T-cell (primary cell): ENCODE results near the gene RTN1. TPM values are rescaled to one million over a fixed set of nuclear protein-coding genes. Genes with fewer than 3 reads are reported as not detected.

Experiments used
- ATAC-seq, 4 experiments: fragments of 200-7000 bp in 3 of 4; fragments of 150-1000 bp in 1 of 4; cut with Tn5 transposase; replicated peaks in 1 of 4; 1 replicate in 3 of 4; 2 replicates in 1 of 4; pipeline ENCODE4 v1.10.0; 2021; ENCODE audit warnings: moderate library complexity in 3 of 4, mild to moderate bottlenecking in 2 of 4, moderate number of reproducible peaks in 1 of 4
- CTCF ChIA-PET, 2 donors: fragments of 300-600 bp; sonication (Branson Sonifier 250); formaldehyde crosslinking; loops; one replicate each; lab custom pipeline; 2022; ENCODE audit warnings: antibody characterized with exemption in 2 of 2; lab: Charles Lee
- POLR2A ChIA-PET, 2 donors: fragments of 300-600 bp; sonication (Branson Sonifier 250); formaldehyde crosslinking; loops; one replicate each; lab custom pipeline; 2022; ENCODE audit warnings: antibody characterized with exemption in 2 of 2; lab: Charles Lee
- DNase-seq, 35 experiments: peaks; one replicate each; pipeline versions ENCODE4 v3.0.0 to v3.0.0-alpha.2; 2013 to 2023
- H3K27ac ChIP-seq: one replicate; pipeline ENCODE4 v1.5.1; 2013; ENCODE audit warnings: low read length
- H3K27me3 ChIP-seq, 2 experiments: replicated peaks in 1 of 2; 1 replicate in 1 of 2; 2 replicates in 1 of 2; pipeline versions ENCODE4 v1.6.1 to v1.7.0; 2013; ENCODE audit warnings: low read length in 1 of 2, mixed read lengths in 1 of 2; ENCODE audit not compliant: control insufficient read depth in 2 of 2, insufficient read depth in 2 of 2; ENCODE audit errors: extremely low read depth in 1 of 2
- H3K36me3 ChIP-seq, 2 donors: 1 replicate in 1 of 2; 2 replicates in 1 of 2; pipeline versions ENCODE4 v1.6.1 to v1.7.0; 2013; ENCODE audit warnings: low read length in 1 of 2; ENCODE audit not compliant: control insufficient read depth in 2 of 2, insufficient read depth in 1 of 2; ENCODE audit errors: extremely low read depth in 1 of 2
- H3K4me1 ChIP-seq, 2 experiments: 1 replicate in 1 of 2; 2 replicates in 1 of 2; pipeline versions ENCODE4 v1.6.1 to v1.7.0; 2013; ENCODE audit warnings: low read length in 2 of 2, mixed read lengths in 1 of 2; ENCODE audit not compliant: insufficient read depth in 2 of 2, control insufficient read depth in 1 of 2; ENCODE audit errors: extremely low read depth in 1 of 2
- H3K4me3 ChIP-seq, 2 donors: 1 replicate in 1 of 2; 2 replicates in 1 of 2; pipeline versions ENCODE4 v1.5.1 to v1.7.0; 2013; ENCODE audit warnings: mild to moderate bottlenecking in 2 of 2, low read length in 1 of 2, moderate library complexity in 1 of 2; ENCODE audit not compliant: control insufficient read depth in 1 of 2; ENCODE audit errors: extremely low read depth in 1 of 2
- H3K9me3 ChIP-seq: 2 replicates; pipeline ENCODE4 v1.7.0; 2013
- H3K27ac Mint-ChIP-seq, 2 donors: one replicate each; pipeline ENCODE4 v1.8.0; 2020 to 2021; ENCODE audit warnings: mild to moderate bottlenecking in 2 of 2, mixed read lengths in 2 of 2
- H3K27me3 Mint-ChIP-seq, 2 donors: one replicate each; pipeline ENCODE4 v1.8.0; 2021 to 2022; ENCODE audit warnings: mixed read lengths in 2 of 2
- H3K36me3 Mint-ChIP-seq: one replicate; pipeline ENCODE4 v1.8.0; 2021; ENCODE audit warnings: mixed read lengths
- H3K4me1 Mint-ChIP-seq, 3 donors: one replicate each; pipeline ENCODE4 v1.8.0; 2020 to 2022; ENCODE audit warnings: mixed read lengths in 3 of 3, mild to moderate bottlenecking in 1 of 3
- H3K4me3 Mint-ChIP-seq, 3 donors: one replicate each; pipeline ENCODE4 v1.8.0; 2020 to 2022; ENCODE audit warnings: mild to moderate bottlenecking in 3 of 3, mixed read lengths in 3 of 3, moderate library complexity in 3 of 3
- H3K9me3 Mint-ChIP-seq, 3 donors: one replicate each; pipeline ENCODE4 v1.8.0; 2020 to 2022; ENCODE audit warnings: mixed read lengths in 3 of 3
- WGBS: methylation state at CpG from one replicate; pipeline ENCODE4 v1.1.5; 2013; ENCODE audit warnings: missing lambda C conversion rate; ENCODE audit not compliant: insufficient coverage; 5-methylcytosine and 5-hydroxymethylcytosine counted together
- total RNA-seq, 35 experiments: library from RNA in 6 of 35; stranded (reverse) in 6 of 35; fragments of 120-200 nt in 1 of 35; gene quantifications; one replicate each; pipeline versions ENCODE4 v1.2.1 to v1.2.4 and lab custom pipeline; 2013 to 2026

Gene RTN1
- total RNA-seq, 5 donors from 2014 or later (not counting 1 experiment from before 2014, with no cell fraction given) = 0.25 TPM; not detected in 4

- H3K9me3 ChIP-seq = no peaks in the 10 kb centered on the region
- Mint-ChIP-seq H3K4me3 (no peak overlapping the region), H3K27ac (no peak overlapping the region), H3K9me3 (no peaks in the 10 kb centered on the region), H3K36me3 (no peaks in the 10 kb centered on the region), H3K27me3 (peaks cover 3 to 7% of the 10 kb centered on the region in 2 donors), H3K4me1 (no peaks in the 10 kb centered on the region)
- no peak overlapping the region for H3K27ac ChIP-seq
- no peaks in the 10 kb centered on the region for H3K36me3 ChIP-seq
- ATAC-seq (no peak), DNase-seq (no peak)
- POLR2A ChIA-PET = no interaction called here
- no peaks in the 10 kb centered on the region for H3K4me1 ChIP-seq
- no CpG with 5 or more reads among the region's 2 CpGs for WGBS
- H3K4me3 ChIP-seq = no peak overlapping the region
- H3K27me3 ChIP-seq = no peaks in the 10 kb centered on the region
- CTCF ChIA-PET = no interaction called here
Measured at GRCh38 chr14:59846595-59846994, 24.0 kb downstream of the RTN1 start.

GRCh38 chr14:59845245-59845644 lies 25.3 kb downstream of the RTN1 start:
- Mint-ChIP-seq H3K27ac (no peak overlapping the region), H3K27me3 (peaks cover 3 to 10% of the 10 kb centered on the region in 2 donors), H3K4me3 (no peak overlapping the region), H3K9me3 (no peaks in the 10 kb centered on the region), H3K4me1 (no peaks in the 10 kb centered on the region), H3K36me3 (no peaks in the 10 kb centered on the region)
- POLR2A ChIA-PET = no interaction called here
- Histone ChIP-seq H3K4me3 (no peak overlapping the region), H3K4me1 (no peaks in the 10 kb centered on the region), H3K9me3 (no peaks in the 10 kb centered on the region), H3K27ac (no peak overlapping the region), H3K36me3 (no peaks in the 10 kb centered on the region), H3K27me3 (no peaks in the 10 kb centered on the region)
- CTCF ChIA-PET = interaction anchor here in 1 of 2 donors (0.5 kb wide), 1 partner anchor 272 kb away, joined by 3 read pairs; no protein-coding TSS in a partner anchor
- DNase-seq (no peak), ATAC-seq (no peak)
- 64% methylated on average over 2 of the region's 3 CpGs for WGBS

GRCh38 chr14:59844186-59844812 lies 26.3 kb downstream of the RTN1 start:
- no peak for ATAC-seq
- Mint-ChIP-seq H3K27me3 (peaks cover 7 to 9% of the 10 kb centered on the region in 2 donors), H3K36me3 (no peaks in the 10 kb centered on the region), H3K27ac (no peak overlapping the region), H3K4me3 (no peak overlapping the region), H3K4me1 (no peaks in the 10 kb centered on the region), H3K9me3 (no peaks in the 10 kb centered on the region)
- CTCF ChIA-PET = no interaction called here
- DNase-seq = no peak
- Histone ChIP-seq H3K4me3 (no peak overlapping the region), H3K27ac (no peak overlapping the region), H3K4me1 (no peaks in the 10 kb centered on the region), H3K36me3 (no peaks in the 10 kb centered on the region), H3K9me3 (no peaks in the 10 kb centered on the region), H3K27me3 (no peaks in the 10 kb centered on the region)
- 100% methylated on average over 4 of the region's 8 CpGs for WGBS
- POLR2A ChIA-PET = no interaction called here

- 40% methylated on average over 1 of the region's 3 CpGs for WGBS
- H3K36me3 Mint-ChIP-seq = no peaks in the 10 kb centered on the region
Measured at GRCh38 chr14:59836116-59836515, 34.5 kb downstream of the RTN1 start.

GRCh38 chr14:59832653-59833294 lies 37.8 kb downstream of the RTN1 start:
- H3K27me3 ChIP-seq = no peaks in the 10 kb centered on the region
- no peak overlapping the region for H3K27ac Mint-ChIP-seq
- ATAC-seq (no peak), DNase-seq (no peak)
- CTCF ChIA-PET = no interaction called here
- no peaks in the 10 kb centered on the region for H3K36me3 ChIP-seq
- POLR2A ChIA-PET = no interaction called here
- H3K27ac ChIP-seq = no peak overlapping the region
- H3K36me3 Mint-ChIP-seq = no peaks in the 10 kb centered on the region
- no CpG with 5 or more reads among the region's 2 CpGs for WGBS
- no peak overlapping the region for H3K4me3 Mint-ChIP-seq
- H3K4me1 Mint-ChIP-seq = no peaks in the 10 kb centered on the region
- H3K9me3 Mint-ChIP-seq = no peaks in the 10 kb centered on the region
- H3K4me3 ChIP-seq = no peak overlapping the region
- no peaks in the 10 kb centered on the region for H3K9me3 ChIP-seq
- H3K4me1 ChIP-seq = no peaks in the 10 kb centered on the region
- H3K27me3 Mint-ChIP-seq = peaks cover 13 to 30% of the 10 kb centered on the region in 2 donors

More at GRCh38 chr14:59836116-59836515, 34.5 kb downstream of the RTN1 start:
- H3K4me1 ChIP-seq = no peaks in the 10 kb centered on the region
- ChIA-PET CTCF (interaction anchor here in 1 of 2 donors (0.6 kb wide), 1 partner anchor 103 kb away, joined by 5 read pairs; no protein-coding TSS in a partner anchor), POLR2A (no interaction called here)
- Mint-ChIP-seq H3K27ac (no peak overlapping the region), H3K4me1 (no peaks in the 10 kb centered on the region), H3K27me3 (peaks cover 20 to 23% of the 10 kb centered on the region in 2 donors), H3K9me3 (no peaks in the 10 kb centered on the region), H3K4me3 (no peak overlapping the region)
- no peaks in the 10 kb centered on the region for H3K36me3 ChIP-seq
- no peak for DNase-seq
- no peak overlapping the region for H3K27ac ChIP-seq
- no peaks in the 10 kb centered on the region for H3K27me3 ChIP-seq
- no peaks in the 10 kb centered on the region for H3K9me3 ChIP-seq
- ATAC-seq = no peak
- H3K4me3 ChIP-seq = no peak overlapping the region

- POLR2A ChIA-PET = no interaction called here
- no peaks in the 10 kb centered on the region for H3K4me1 ChIP-seq
- no peak overlapping the region for H3K27ac Mint-ChIP-seq
- no peak for ATAC-seq
- no peaks in the 10 kb centered on the region for H3K9me3 Mint-ChIP-seq
- H3K4me3 ChIP-seq = no peak overlapping the region
- no CpG with 5 or more reads among the region's 2 CpGs for WGBS
- no peaks in the 10 kb centered on the region for H3K36me3 ChIP-seq
- no peak for DNase-seq
- no peaks in the 10 kb centered on the region for H3K4me1 Mint-ChIP-seq
- CTCF ChIA-PET = no interaction called here
- H3K27me3 Mint-ChIP-seq = peaks cover 13 to 38% of the 10 kb centered on the region in 2 donors
- no peaks in the 10 kb centered on the region for H3K9me3 ChIP-seq
- H3K4me3 Mint-ChIP-seq = no peak overlapping the region
- H3K27ac ChIP-seq = no peak overlapping the region
- H3K36me3 Mint-ChIP-seq = no peaks in the 10 kb centered on the region
- H3K27me3 ChIP-seq = no peaks in the 10 kb centered on the region
Measured at GRCh38 chr14:59831121-59831730, 39.4 kb downstream of the RTN1 start.
